GM12892 (cell line): ENCODE data around the gene IPO13. TPM values are rescaled to one million over a fixed set of nuclear protein-coding genes. Genes with fewer than 3 reads are reported as not detected.

ENCODE experiments used
- DNase-seq: peaks from one replicate; pipeline ENCODE4 v3.0.0; 2011; ENCODE audit not compliant: insufficient read length
- FAIRE-seq: peaks from 2 replicates; lab custom pipeline; 2011; peaks lifted over from hg19 to GRCh38; lab: Jason Lieb, UNC
- POLR2A ChIP-seq: IDR thresholded peaks from 2 replicates; pipeline ENCODE4 v1.6.1; 2011; ENCODE audit warnings: low read depth, low read length, control low read depth
- POLR2AphosphoS5 ChIP-seq: IDR thresholded peaks from 2 replicates; pipeline ENCODE4 v1.6.1; 2011; ENCODE audit warnings: low read depth, low read length, control low read depth
- TAF1 ChIP-seq: IDR thresholded peaks from 2 replicates; pipeline ENCODE4 v1.6.1; 2011; ENCODE audit warnings: low read depth, mild to moderate bottlenecking, control low read depth, low read length, borderline replicate concordance
- polyA plus RNA-seq: library from polyadenylated mRNA; unstranded; fragments of >200 nt; gene quantifications from one replicate; pipeline ENCODE4 v1.2.1, GENCODE V29; 2012; ENCODE audit warnings: missing spikeins, inconsistent platforms; ENCODE audit not compliant: missing spikeins

The IPO13 gene, protein sequence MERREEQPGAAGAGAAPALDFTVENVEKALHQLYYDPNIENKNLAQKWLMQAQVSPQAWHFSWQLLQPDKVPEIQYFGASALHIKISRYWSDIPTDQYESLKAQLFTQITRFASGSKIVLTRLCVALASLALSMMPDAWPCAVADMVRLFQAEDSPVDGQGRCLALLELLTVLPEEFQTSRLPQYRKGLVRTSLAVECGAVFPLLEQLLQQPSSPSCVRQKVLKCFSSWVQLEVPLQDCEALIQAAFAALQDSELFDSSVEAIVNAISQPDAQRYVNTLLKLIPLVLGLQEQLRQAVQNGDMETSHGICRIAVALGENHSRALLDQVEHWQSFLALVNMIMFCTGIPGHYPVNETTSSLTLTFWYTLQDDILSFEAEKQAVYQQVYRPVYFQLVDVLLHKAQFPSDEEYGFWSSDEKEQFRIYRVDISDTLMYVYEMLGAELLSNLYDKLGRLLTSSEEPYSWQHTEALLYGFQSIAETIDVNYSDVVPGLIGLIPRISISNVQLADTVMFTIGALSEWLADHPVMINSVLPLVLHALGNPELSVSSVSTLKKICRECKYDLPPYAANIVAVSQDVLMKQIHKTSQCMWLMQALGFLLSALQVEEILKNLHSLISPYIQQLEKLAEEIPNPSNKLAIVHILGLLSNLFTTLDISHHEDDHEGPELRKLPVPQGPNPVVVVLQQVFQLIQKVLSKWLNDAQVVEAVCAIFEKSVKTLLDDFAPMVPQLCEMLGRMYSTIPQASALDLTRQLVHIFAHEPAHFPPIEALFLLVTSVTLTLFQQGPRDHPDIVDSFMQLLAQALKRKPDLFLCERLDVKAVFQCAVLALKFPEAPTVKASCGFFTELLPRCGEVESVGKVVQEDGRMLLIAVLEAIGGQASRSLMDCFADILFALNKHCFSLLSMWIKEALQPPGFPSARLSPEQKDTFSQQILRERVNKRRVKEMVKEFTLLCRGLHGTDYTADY
- polyA plus RNA-seq: 8.2 TPM

DNA sequence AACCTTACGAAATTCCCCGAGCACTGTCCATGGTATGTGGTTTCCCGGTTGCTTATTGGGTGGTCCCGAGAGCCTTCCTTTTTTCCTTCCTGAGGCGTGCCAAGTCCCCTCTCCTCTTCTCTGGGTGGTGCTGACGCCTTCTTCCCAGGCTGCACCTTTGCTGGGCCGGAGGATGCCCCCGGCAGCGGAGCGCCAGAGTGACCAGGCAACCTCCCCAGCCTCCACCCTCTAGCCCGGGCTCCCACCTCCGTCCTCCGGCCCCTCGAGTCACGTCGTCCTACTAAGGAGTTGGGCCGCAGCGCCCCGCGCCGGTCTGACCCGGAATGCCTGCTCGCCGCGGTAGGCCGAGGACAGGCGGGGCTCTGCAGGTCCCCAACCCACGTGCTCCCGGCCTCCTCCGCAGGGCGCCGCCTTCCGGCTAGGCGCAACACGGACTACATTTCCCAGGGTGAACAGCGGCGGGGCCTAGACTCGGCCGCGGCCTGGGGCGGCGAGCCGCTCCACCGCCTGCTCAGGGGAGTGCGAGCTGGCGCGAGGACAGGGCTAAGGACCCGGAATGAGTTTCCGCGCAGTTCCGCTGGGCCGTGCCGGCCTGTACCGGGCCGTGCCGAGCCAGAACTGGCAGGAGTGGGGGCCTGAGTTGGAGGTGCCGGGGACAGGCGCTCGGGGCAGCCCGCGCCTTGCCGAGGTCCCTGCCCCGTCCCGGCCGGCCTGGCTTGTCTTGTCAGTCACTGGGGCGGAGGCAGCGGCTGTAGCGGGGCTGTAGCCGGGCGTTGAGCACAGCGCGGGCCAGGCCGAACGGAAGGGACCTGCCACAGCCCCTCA lies at the start of gene IPO13:
Gene IPO13 (plus strand): TSS at position 715 of the 825 bp plus-strand sequence. CDS start 651 bp downstream, outside the sequence.
- DNase-seq (peak; percentile 99), FAIRE-seq (peak; percentile 98)
- TF ChIP-seq POLR2A (peak; percentile 88), POLR2AphosphoS5 (peak; percentile 83), TAF1 (peak; percentile 89)

DNA sequence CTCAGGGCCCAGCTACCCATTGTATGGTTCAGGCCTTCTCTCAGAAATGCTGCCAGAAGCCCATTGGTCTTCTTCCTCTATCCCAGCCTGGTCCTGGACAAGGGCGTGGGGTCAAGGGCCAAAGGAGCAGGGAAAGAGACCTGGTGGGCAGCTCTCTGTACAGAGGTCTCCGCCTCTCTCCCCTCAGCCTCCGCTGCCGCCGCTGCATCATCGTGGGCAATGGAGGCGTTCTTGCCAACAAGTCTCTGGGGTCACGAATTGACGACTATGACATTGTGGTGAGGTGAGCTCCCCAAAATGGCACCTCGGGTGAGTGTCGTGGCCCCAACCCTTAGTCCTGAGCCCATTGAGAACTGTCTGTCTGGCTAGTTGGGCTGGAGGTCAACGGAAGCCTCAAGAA lies 47.8 kb upstream of the IPO13 start:
- DNase-seq (no peak), FAIRE-seq (no peak)
- no peak for TF ChIP-seq POLR2A
- no peak for TF ChIP-seq POLR2AphosphoS5
- TF ChIP-seq TAF1: no peak

DNA sequence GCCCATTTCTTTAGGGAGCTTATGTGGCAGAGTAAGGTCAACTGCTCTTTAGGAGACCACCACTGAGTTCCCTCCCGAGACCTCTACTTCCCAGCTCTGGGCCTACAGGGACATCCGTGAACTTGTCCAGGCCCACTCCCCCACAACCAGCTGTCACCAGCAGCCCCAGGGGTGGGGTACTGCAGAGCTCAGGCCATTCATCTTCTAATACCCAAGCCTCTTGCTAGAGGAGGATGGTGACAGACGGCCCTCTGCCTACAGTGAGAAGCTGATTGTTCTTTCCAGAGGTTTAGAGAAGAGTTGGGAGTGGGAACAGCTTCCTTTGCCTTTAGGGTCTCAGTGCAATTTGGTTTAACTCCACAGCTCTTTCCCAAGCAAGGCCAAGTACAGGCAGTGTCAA lies 46.4 kb upstream of the IPO13 start:
- FAIRE-seq (no peak), DNase-seq (no peak)
- no peak for TF ChIP-seq TAF1
- no peak for TF ChIP-seq POLR2A
- TF ChIP-seq POLR2AphosphoS5: no peak

DNA sequence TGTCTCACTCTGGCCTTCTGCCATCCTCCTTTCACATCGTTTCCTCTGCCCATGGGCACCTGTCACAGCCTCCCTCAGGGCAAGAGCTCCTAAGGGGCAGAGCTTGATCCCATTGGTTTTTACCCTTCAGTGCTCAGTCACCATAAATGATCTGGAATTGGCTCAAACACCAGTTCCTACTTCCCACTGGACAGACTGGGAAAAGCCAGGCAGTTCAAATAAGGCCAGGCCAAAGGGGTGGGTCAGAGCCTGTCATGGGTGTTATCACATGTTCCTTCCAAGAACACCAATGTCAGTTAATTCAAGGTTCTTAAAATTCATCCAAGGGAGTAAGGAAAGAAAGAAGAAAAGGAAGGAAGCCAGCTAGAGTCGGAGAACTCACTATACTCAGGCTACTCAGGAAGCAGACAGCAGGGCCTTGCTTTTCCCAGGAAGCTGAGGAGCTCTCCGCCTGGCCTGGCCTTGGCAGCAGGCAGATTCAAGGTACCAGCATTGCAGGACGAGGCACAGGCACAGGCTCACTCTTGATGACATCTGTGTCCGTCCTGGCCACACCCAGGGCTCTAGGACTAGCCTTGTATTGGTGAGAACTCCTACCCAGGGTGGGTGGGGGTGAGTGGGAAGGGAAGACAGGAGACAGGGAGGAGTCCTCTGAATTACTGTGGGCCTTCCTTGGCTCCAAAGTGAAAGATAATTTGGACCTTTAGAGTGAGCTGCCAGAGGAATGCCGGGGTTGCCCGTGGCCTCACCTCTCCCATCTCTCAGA lies 45.4 kb upstream of the IPO13 start:
- TF ChIP-seq TAF1 (no peak), POLR2AphosphoS5 (no peak), POLR2A (no peak)
- DNase-seq (no peak), FAIRE-seq (no peak)

DNA sequence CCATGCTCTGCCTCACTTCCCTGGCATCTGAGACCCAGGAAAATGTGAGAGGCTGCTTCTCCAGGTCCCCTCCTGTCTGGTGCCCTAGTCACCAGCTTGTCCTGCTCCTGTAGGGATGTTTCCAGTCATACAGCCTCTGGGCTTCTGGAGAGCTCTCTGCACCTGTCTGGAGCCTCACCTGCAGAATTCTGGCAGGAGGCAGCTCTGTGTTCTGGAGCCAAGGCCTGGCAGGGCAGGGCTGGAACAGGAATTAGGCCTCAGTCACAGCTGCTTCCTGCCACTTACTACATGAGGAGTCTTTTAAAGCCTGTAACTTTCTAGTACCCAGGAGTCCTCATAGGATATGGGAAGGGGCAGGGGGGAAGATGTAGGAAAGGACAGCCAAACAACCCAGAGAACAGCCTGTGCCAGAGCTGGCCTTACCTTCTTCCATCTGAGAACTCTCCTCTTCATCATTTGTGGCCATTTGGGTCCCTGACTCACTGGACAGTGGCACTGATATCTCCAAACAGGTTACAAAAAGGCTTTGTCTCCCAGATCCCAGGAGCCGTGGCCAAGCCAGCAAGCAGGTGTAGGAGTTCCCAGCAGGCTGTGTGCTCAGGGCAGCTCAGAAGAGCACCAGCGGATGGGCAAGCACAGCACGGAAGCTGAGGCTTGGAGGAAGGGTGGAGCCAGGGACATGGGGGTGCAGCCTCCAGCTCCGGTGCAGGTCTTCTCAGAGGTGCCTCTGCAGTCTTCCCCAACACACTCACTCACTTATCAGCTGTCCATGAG lies 44.5 kb upstream of the IPO13 start:
- no peak for DNase-seq
- no peak for FAIRE-seq
- TF ChIP-seq POLR2AphosphoS5 (no peak), POLR2A (no peak), TAF1 (no peak)

DNA sequence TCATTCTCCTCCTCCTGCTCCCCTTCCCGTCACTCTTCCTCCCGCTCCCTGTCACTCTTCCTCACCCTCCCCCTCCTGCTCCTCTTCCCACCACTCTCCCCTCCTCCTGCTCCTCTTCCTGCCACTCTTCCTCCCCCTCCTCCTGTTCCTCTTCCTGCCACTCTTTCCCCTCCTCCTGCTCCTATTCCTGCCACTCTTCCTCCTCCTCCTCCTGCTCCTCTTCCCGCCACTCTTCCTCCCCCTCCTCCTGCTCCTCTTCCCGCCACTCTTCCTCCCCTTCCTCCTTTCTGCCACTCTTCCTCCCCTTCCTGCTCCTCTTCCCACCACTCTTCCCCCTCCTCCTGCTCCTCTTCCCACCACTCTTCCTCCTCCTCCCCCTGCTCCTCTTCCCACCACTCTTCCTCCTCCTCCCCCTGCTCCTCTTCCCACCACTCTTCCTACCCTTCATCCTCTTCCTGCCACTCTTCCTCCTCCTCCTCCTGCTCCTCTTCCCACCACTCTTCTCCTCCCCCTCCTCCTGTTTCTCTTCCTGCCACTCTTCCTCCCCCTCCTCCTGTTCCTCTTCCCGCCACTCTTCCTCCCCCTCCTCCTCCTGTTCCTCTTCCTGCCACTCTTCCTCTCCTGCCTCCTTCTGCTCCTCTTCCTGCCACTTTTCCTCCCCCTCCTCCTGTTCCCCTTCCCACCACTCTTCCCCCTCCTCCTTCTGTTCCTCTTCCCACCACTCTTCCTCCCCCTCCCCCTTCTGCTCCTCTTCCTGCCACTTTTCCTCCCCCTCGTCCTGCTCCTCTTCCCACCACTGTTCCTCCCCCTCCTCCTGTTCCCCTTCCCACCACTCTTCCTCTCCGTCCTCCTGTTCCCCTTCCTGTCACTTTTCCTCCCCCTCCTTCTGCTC lies 41.8 kb upstream of the IPO13 start:
- TF ChIP-seq POLR2A: no peak
- TF ChIP-seq POLR2AphosphoS5: no peak
- TF ChIP-seq TAF1: no peak
- DNase-seq: no peak
- no peak for FAIRE-seq

DNA sequence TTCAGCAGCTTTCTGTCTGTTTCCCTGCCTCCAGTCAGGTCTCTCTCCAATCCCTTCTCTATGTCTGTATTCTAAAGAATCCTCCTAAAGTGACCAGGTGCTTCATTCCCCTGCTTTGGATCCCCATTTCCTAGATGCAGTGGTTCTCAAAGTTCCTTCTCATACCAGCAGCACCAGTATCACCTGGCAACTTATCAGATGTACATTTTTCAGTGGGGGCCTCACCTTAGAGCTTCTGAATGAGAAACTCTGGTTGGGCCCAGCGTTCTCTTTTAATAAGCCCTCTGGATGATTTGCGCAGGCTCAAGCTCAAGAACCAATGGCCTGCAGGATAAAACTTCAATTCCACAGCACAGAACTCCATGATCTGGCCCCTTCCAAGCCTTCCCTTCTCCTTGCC lies 38.5 kb upstream of the IPO13 start:
- DNase-seq (no peak), FAIRE-seq (no peak)
- TF ChIP-seq POLR2A: no peak
- TF ChIP-seq TAF1: no peak
- no peak for TF ChIP-seq POLR2AphosphoS5

DNA sequence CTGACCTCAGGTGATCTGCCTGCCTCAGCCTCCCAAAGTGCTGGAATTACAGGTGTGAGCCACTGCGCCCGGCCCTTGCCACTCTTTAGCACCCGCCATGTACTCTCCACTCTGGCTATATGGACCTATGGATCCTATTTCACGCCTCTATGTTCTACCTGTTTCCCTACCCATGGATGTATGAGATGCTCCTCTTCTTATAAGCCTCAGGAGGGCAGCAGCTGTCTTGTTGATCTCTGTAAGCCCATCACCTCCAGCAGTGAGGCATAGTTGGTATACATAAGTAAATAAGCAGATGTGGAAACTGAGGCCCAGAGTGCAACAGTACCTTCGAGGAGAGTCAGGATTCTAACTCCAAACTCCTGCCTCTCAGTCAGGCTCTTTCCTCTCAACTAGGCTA lies 37.9 kb upstream of the IPO13 start:
- no peak for FAIRE-seq
- no peak for TF ChIP-seq TAF1
- no peak for TF ChIP-seq POLR2A
- no peak for TF ChIP-seq POLR2AphosphoS5

DNA sequence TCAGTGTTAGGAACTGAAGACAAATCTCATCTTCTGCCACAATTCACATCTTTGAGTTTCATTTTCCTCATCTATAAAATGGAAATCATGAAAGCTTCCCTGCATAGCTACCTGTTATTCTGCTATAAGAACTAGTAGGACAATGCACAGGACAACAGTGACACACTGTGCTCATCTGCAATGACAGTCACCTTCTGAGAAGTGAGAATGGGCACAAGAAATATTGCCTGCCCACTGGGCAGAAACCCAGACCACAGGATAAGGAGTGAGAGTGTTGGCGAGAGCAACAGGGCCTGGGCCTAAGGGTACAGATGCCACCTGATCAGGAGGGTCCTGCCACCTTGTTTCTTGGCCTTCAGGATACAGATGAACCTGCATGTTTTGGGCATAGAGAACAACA lies 36.4 kb upstream of the IPO13 start:
- TF ChIP-seq POLR2AphosphoS5: no peak
- no peak for TF ChIP-seq POLR2A
- TF ChIP-seq TAF1: no peak
- no peak for DNase-seq
- no peak for FAIRE-seq

More for the DNA sequence above, 37.9 kb upstream of the IPO13 start:
- no peak for DNase-seq

DNA sequence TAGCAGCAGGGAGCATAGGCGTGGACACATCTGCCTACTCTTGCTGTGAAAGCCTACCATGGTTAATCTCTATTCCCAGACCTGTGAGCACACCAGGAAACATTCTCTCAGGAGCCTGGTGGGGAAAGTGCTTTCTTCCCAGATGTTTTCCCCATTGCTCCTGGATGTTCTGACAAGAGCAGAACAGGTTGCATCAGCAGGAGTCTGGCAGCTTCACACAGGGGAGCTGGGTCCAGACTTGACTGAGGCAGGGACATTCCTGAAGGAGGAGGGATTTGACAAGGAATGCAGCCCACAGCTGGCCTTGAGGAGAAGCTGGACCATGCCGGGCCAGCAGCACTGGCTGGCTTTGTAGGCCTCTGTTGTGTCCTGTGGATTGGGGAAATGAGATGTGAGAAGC lies 34.1 kb upstream of the IPO13 start:
- no peak for FAIRE-seq

More for the DNA sequence above, 34.1 kb upstream of the IPO13 start:
- no peak for DNase-seq
- no peak for TF ChIP-seq TAF1
- TF ChIP-seq POLR2AphosphoS5: no peak
- TF ChIP-seq POLR2A: no peak
